ENCODE measurements around the gene TTN.

The TTN gene

GRCh38 chr2:178819992-178820391 is 12.8 kb upstream of the TTN start:
- no peak for TF ChIP-seq CTCF (IDR thresholded peaks at IDR 0.05; ENCODE audit: insufficient read depth, low read depth, low read length, missing control alignments)
- no peak overlapping the region for H3K4me3 ChIP-seq (ENCODE audit: low read length)
- DNase-seq (ENCODE audit: low read depth), result no peak

GRCh38 chr2:178819147-178819875 is 12.1 kb upstream of the TTN start:
- no peak for TF ChIP-seq CTCF (IDR thresholded peaks at IDR 0.05; ENCODE audit: insufficient read depth, low read depth, low read length, missing control alignments)
- DNase-seq (ENCODE audit: low read depth), result no peak
- H3K4me3 ChIP-seq (ENCODE audit: low read length), result no peak overlapping the region

GRCh38 chr2:178811901-178812300 is 4.7 kb upstream of the TTN start:
- H3K4me3 ChIP-seq (ENCODE audit: low read length), result no peak overlapping the region

GRCh38 chr2:178811045-178811444 is 3.8 kb upstream of the TTN start:
- no peak for DNase-seq (ENCODE audit: low read depth)

More at GRCh38 chr2:178811901-178812300, 4.7 kb upstream of the TTN start:
- TF ChIP-seq CTCF (IDR thresholded peaks at IDR 0.05; ENCODE audit: insufficient read depth, low read depth, low read length, missing control alignments), result no peak
- DNase-seq (ENCODE audit: low read depth), result no peak

GRCh38 chr2:178810422-178810821 is 3.2 kb upstream of the TTN start:
- no peak for TF ChIP-seq CTCF (IDR thresholded peaks at IDR 0.05; ENCODE audit: insufficient read depth, low read depth, low read length, missing control alignments)
- no peak overlapping the region for H3K4me3 ChIP-seq (ENCODE audit: low read length)
- no peak for DNase-seq (ENCODE audit: low read depth)

More at GRCh38 chr2:178811045-178811444, 3.8 kb upstream of the TTN start:
- no peak overlapping the region for H3K4me3 ChIP-seq (ENCODE audit: low read length)
- no peak for TF ChIP-seq CTCF (IDR thresholded peaks at IDR 0.05; ENCODE audit: insufficient read depth, low read depth, low read length, missing control alignments)

- no peak overlapping the region for H3K4me3 ChIP-seq (ENCODE audit: low read length)
- TF ChIP-seq CTCF (IDR thresholded peaks at IDR 0.05; ENCODE audit: insufficient read depth, low read depth, low read length, missing control alignments), result no peak
- no peak for DNase-seq (ENCODE audit: low read depth)
Observed at GRCh38 chr2:178806543-178806942, 680 bp downstream of the TTN start.

- no peak for DNase-seq (ENCODE audit: low read depth)
- TF ChIP-seq CTCF (IDR thresholded peaks at IDR 0.05; ENCODE audit: insufficient read depth, low read depth, low read length, missing control alignments), result no peak
- H3K4me3 ChIP-seq (ENCODE audit: low read length), result no peak overlapping the region
Observed at GRCh38 chr2:178805457-178805856, 1.8 kb downstream of the TTN start.
